ENCODE measurements around the gene C1QTNF12.
A peak's percentile ranks its signal among the peaks of the same experiment; 100 is the strongest.
"Not testable (repeated sequence)": the region's sequence is repeated elsewhere in the genome, so short reads cannot be mapped to it uniquely, and the experiment has no call there.

C1QTNF12 gene

DNA sequence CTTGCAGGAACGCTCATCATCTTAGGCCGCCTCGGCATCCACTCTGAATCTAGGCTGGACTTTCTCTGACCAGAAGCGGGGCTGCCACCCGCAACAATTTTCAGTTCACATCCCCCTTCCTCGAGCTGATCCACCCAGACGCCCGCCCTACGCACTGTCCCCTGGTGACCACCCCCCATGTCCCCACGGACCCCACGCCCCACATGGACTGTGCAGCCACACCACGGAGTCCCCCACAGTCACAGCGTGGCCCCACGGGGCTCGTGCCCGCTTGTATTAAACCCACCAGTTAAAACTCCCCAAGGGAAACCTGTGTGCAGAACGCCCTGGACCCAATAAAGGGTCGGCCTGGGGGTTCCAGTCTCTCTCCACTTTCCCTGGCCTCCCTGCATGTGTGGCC, 13.0 kb upstream of the C1QTNF12 start:
- DNase-seq (ENCODE audit: low read depth in 2 of 2), result no peak

DNA sequence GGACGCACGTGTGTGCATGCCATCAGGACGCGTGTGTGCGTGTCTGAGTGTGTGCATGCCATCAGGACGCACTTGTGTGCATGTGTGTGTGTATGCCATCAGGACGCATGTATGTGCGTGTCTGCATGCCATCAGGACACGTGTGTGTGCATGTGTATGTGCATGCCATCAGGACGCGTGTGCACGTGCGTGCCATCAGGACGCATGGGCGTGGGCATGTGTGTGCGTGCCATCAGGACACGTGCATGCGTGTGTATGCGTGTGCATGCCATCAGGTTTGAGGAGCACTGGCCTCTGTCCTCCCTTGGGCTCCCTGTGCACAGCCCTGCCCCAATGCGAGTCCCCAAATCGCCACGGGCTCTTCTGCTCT, 12.6 kb upstream of the C1QTNF12 start:
- no peak for DNase-seq (ENCODE audit: low read depth in 2 of 2)

DNA sequence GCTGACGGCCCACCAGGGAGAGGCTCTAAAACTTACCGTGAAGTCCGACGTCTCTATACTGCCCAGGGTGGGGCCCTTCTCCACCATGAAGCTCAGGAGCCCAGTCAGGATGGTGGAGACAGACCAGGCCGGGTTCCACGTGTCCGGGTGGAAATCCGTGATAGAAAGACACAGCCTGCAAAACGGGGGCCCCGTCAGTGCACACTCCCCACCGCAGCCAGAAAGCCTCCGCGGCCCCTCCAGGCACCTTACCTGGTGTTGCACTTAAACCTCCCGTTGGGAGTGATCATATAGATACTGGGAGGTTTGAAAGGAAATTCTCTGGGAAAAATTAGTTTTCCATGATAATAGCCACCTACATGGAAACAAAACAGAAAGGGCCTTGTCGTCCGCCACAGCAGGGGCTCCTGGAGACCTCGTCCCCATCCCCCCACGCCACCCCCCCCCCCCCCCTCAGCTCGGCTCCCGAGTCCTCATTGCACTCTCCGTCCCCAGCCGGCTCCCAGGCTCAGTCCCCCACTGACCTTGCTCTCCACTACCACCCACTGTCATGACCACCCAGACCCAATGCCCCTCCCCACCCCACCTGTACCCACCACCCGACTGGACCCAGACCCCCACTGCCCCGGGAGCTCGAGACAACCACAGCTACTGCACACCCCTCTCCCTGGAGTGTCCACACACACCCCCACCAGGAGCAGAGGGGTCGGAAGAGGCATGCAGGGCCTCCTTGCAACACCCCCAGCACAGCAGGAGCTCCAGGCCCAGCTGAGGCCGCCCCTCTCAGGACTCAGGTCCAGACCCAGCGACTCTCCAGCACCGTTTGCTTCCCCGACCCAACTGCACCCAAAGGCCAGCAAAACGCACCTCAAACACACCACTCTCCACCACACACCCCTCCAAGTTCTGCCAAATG, 10.7 kb upstream of the C1QTNF12 start:
- DNase-seq (ENCODE audit: low read depth in 2 of 2), result no peak

DNA sequence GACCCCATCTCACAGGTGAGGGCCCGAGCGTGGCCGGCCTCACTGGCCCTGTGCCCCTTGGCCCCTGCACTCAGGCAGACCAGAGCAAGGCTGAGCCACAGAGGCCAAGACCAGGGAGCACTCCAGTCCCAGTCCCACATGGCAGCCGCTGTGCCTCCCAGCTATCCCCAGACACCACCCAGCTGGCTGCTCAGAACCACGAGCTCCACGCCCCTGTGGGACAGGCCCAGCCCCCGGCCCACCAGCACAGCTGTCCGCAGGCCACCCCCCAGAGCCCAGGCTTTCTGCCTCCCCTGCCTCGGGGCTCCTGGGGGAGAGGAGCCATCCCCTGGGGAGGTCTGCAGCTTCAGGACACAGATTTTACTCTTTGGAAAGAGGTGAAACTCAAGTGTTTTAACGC, 9.1 kb upstream of the C1QTNF12 start:
- no peak for DNase-seq (ENCODE audit: low read depth in 2 of 2)

DNA sequence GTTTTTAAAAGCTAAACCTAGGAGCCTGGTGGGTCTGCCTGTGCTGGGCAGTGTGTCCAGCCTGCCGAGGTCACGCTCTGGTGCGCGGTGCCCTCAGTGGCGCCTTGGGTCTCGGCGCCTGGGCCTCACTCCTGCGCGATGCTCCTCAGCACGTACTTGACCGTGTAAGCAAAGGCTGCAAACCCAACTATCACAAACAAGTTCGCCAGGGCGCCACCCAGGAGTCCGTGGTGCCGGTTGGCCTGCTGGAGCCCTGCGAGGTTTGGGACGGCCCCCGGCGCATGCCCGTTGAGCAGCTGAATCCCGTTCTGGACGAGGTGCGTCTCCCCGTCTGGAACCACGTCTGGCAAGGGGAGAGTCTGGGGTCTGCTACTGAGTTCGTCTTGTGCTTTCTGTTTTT, 8.6 kb upstream of the C1QTNF12 start:
- no peak for DNase-seq (ENCODE audit: low read depth in 2 of 2)

DNA sequence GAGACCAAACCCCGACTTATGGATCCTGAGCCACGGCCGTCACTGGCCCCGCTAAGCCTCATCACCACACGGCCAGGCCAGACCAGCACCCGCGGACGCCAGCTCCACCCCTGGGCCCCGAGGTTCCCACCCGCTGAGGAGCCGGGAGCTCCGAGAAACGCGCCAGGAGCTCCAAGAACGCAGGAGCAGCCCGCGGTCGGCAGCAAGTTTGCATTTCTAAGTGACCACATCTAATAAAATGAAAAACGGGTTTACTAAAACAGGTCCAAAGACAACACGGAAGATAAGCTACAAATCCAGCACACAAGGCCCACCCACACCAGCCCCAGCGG, 8.1 kb upstream of the C1QTNF12 start:
- no peak for DNase-seq (ENCODE audit: low read depth in 2 of 2)

DNA sequence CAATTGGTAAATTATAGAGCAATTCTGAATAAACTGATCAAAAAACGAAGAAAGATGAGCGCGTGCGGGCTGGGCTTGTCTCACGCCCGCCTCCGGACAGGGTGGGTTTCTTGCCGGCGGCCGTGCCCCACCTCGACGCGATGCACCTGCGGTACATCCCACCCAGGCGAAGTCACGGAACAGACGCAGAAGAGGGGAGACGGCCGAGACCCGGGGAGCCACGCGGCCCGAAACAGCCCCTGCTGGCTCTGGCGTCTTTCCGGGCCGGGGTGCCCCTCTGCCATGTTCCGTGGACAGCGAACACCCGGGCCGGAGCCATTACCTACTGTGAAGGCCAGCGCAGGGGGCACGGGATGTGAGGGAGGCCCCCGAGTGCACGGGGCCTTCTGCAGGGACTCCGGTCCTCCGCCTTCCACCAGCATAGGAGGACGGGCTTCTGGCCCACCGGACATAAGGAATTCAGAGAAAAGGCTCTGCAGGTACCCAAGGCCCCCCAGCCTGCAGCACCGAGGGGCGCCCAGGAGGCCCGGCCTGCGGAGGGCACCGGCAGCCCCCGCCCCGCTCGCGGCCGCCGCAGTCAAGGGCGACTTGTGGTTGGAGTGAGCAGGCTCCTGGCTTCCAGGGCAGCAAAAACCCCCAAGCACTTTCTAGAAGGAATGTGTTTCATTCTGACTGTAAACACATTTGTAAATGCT, 7.6 kb upstream of the C1QTNF12 start:
- DNase-seq (ENCODE audit: low read depth in 2 of 2), result no peak

DNA sequence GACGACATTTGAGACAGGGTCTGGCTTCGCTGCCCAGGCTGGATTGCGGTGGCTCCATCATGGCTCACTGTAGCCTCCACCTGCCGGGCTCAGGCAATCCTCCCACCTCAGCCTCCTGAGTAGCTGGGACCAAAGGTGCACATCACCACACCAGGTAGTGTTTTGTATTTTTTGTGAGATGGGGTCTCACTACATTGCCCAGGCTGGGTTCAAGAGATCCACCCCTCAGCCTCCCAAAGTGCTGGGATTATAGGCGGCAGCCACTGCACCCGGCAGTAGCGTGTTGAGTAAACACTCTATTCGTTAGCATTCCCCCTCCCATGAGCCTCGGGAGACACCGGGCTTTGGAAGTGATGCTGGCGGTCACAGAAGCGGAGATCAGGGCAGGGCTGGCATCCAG, 6.8 kb upstream of the C1QTNF12 start:
- no peak for DNase-seq (ENCODE audit: low read depth in 2 of 2)

DNA sequence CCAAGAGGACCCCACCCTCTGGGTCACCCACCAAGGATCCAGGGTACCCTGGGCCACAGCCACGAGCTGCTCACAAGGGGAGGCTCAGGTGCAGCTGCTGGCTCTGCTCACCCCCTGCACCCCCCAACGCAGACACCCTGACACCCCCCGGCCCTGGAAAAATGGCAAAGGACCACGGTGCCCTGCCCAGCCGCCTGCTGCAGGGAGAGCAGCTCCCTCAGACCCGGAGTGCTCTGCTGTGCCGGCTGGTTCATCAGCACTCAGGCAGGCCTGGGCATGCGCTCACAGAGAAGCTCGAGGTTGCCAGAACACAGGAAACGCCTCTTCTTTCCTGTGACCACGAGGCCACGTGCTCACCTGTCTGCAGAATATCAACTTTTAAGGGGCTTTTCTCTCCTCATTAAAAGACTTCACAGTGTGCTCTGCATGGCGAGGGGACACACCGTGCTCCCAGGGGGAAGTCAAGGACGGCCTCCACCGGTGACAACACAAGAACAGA, 4.3 kb upstream of the C1QTNF12 start:
- peak; percentile 52 to 57 for DNase-seq (ENCODE audit: low read depth in 2 of 2)

DNA sequence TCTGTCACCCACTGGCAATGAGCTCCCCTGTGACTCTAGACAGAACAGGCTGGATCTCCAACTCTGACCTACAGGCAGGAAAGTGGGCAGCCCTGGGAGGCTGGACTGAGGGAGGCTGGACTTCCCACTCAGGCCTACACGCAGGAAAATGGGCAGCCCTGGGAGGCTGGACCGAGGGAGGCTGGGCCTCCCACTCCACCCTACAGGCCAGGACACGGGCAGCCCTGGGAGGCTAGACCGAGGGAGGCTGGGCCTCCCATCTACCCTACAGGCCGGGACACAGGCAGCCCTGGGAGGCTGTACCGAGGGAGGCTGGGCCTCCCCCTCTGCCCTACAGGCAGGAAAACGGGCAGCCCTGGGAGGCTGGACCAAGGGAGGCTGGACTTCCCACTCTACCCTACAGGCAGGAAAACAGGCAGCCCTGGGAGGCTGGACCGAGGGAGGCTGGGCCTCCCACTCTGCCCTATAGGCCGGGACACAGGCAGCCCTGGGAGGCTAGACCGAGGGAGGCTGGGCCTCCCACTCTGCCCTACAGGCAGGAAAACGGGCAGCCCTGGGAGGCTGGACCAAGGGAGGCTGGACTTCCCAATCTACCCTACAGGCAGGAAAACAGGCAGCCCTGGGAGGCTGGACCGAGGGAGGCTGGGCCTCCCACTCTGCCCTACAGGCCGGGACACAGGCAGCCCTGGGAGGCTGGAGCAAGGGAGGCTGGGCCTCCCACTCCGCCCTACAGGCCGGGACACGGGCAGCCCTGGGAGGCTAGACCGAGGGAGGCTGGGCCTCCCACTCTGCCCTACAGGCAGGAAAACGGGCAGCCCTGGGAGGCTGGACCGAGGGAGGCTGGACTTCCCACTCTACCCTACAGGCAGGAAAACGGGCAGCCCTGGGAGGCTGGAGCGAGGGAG, 1.7 kb upstream of the C1QTNF12 start:
- not testable (repeated sequence) for DNase-seq (ENCODE audit: low read depth in 2 of 2)

DNA sequence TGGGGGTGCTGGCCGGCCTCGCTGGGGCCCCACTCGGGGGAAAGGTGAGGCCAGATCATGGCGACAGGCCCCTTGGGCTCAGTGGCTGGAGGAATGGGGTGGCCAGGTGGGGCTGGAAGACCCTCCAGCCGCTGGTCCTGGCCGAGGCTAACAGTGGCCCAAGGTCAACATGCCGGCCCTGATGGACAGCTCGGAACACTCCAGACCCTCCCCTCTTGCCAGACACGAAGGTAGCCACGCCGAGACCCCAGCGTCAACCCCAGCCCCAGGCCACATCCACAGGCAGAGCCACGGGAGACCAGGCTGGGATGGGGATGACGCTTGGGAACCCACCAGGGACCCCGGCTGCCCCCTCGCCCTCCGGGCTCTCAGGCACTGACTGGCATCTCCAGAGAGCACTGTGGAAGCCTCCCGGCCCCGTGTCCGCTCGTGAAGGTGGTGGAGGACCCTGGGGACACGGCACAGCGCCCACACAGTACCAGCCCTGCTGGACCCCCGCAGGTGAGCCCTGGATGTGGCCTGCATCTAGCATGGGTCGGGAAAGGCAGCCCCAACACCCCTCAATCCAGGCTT, 905 bp upstream of the C1QTNF12 start:
- DNase-seq (ENCODE audit: low read depth in 2 of 2), result no peak

DNA sequence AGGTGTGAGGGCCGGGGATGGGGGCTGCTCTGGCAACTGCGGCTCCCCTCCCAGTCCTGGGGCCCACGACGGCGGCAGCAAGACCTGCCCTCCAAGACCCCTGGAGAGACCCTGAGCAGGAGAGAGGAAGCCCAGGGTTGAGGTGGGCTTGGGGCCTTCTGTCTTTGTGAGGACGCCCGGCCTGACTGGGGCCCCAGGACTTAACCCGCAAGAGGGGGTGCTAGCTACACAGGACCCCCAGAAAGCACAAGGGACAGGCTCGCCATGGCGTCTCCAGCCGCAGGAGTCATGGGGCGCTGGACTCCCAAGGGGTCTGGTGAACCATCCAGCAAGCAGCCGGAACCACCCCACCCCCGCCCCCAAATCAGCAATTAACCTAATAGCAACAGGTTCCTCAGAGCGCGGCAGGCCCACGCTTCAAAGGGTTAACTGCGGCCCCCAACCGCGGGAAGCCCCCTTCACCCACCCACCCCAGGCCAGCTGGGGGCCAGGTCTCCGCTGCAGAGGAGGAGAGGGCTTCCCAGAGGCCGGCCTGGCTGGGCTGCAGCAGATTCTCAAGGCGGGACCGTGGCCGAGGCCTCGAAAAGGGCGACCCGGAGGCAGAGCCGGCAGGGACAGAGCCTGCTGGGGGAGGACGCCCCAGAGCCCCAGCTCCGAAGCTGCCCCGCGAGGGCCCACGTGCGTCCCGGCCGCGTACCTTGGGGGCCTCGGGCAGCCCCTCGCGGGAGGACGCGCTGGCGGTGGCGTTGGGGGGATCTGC, 525 bp downstream of the C1QTNF12 start:
- no peak for DNase-seq (ENCODE audit: low read depth in 2 of 2)

DNA sequence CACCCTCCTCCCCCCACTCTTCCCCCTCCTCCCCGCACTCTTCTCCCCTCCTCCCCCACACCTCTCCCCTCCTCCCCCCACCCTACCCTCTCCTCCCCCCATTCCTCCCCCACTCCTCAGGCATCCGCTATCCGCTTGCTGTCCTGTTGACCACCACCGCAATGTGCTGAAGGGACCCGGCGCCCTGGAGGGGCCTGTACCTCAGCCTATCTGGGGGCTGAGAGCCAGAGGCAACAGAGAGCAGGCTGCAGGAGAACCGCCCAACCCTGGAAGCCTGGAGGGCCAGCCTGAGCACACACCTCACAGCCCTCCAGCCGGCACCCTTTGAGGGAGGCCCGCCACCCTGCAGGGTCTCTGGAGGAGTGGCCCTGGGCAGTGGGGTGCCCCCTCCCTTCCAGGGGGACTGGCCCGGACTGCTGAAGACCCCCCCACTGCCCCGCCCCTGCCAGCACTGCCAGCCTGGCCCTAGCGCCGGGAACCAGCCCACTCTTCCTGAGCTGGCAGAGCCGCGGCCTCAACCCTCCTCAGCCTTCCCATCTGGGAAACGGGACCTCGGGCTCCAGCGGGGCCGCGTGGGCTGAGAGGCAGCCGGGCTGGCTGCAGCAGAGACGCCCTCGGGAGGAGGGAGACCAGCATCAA, 1.2 kb downstream of the C1QTNF12 start:
- DNase-seq (ENCODE audit: low read depth in 2 of 2), result no peak

DNA sequence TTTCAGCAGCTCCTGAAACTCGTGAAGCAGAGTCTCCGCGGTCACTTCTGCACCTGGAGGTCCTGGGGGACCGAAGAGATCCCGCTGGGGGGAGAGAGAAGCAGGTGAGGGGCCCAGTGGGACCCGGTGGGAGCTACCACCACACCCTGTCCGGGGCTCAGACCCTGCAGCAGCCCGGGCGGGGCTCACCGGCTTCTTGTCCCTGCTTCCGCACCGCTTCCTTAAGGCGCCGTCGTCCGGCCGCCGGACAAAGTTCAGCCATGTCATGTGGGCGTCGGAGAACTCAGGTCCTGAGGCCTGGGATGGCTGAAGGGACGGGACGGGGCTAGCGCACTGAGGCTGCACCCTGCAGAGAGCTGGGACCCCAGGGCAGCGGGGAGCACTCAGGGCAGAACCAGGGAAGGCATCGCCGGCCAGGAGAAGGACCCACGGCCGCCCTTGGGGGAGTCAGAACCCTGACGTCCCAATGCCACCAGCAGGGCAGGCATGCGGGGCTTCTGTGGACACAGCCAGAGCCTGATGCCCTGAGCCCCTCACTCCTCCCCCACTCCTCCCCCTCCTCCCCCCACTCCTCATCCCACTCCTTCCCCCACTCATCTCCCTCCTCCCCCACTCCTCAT, 2.2 kb downstream of the C1QTNF12 start:
- DNase-seq (ENCODE audit: low read depth in 2 of 2), result no peak

DNA sequence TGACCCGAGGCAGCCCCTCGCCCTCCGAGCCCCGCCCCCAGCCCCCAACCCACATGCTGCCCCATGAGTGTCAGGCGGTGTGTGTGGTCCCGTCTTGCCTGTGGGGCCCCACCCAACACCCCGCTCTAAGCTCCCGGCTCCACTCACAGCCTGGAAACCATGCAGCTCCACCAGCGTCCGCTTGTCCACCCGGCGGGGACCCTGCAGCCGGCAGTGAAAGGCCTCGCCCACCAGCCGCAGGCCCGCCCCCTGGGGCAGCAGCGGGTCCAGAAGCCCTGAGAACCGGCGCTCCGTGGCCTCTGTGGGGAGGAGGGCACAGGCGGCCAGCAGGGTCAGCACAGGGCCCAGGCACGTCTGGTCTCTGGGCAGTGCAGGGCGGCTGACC, 2.7 kb downstream of the C1QTNF12 start:
- DNase-seq (ENCODE audit: low read depth in 2 of 2), result no peak

DNA sequence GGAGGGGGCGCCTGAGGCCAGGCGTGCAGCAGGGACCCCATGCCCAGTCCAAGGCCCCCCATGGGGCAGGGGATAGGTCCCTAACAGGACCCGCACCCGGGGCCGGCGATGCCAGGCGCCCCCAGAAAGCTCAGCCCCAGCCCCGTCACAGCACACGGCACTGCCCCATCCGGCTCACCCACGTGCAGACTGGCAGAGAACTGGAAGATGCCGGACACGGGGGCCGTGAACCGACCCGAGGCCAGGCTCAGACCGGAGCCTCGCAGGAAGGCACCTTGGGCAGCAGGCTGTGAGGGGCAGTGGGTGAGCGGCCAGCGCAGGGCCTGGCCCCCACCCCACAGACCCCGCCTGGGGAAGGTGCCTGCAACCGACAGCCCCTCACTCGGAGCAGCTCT, 3.3 kb downstream of the C1QTNF12 start:
- no peak for DNase-seq (ENCODE audit: low read depth in 2 of 2)

DNA sequence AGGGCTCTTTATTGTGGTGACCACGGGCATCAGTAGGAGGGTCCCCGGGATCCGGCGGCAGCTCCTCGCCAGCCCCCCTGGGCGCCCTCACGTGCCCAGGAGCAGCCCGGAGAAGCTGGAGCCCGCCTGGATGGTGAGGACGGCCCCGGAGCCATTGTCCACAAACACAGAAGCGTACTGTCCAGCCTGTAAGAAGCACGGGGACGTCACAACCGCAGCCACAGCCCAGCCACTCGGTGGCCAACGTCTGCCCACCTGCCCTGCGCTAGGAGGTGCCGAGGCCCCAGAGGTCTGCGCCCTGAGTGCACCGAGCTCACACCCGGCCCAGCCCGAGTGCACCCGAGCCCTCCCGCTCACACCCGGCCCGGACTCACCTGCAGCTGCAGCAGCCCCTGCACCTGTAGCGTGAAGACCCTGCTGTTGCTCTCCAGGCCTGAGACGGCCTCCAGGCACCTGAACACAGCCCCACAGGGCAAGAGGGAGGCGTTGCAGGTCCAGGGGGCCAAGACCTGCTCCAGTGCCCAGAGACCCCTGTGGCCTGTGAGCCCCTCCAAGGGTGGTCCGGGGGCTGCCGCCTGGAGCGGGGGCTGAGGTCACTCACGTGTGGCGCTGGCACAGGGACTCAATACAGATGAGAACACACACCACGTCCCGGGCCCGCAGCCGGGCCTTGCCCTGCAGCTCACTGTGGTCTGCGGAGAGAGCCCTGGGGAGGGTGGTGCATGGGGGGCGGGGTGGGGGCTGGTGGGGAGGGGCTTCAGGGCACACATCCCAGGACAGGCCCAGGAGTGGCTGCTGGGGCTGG, 3.9 kb downstream of the C1QTNF12 start:
- DNase-seq (ENCODE audit: low read depth in 2 of 2), result no peak

DNA sequence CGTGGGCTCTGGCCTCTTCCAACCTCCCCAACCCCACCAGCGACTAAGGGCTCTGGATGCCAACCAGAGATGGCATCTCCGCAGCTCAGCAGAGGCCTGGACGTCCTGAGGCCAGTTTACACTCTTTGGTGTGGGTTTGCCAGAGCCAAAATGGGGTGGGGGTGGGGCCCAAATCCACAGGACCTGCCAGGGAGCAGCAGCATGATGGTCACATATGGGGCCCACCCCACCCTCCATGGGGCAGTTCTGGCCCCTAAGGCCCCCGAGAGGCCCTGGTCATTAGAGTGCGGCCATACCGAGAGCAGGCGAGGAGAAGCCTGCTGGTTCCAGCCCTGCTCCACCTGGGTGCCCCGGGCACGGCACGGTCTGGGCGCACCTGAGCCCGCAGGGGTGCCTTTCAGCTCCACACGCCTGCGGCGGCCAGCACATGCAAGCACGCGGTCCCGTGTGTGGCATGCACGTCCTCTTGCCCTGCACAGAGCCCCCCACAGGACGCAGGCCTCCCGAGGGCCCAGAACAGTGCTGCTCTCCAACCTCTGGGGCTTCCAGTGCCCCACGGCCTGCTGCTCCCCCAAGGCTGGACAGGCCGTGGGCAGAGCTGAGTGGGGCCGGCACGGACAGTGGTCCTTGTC, 4.8 kb downstream of the C1QTNF12 start:
- DNase-seq (ENCODE audit: low read depth in 2 of 2), result no peak

Measured in activated CD4-positive, alpha-beta T cell treated with anti-CD3 and anti-CD28 coated beads for 24 hours (primary cell).